HG02610 (cell line): ENCODE data around the gene PDZRN3.
"Not testable (repeated sequence)": the region's sequence is repeated elsewhere in the genome, so short reads cannot be mapped to it uniquely, and the experiment has no call there.

ENCODE experiments used
- ATAC-seq: cut with Tn5 transposase; IDR thresholded peaks from one replicate; pipeline ENCODE4 v1.9.1; 2021; ENCODE audit warnings: mild to moderate bottlenecking, moderate library complexity; ENCODE audit not compliant: unreplicated experiment

PDZRN3 gene

DNA sequence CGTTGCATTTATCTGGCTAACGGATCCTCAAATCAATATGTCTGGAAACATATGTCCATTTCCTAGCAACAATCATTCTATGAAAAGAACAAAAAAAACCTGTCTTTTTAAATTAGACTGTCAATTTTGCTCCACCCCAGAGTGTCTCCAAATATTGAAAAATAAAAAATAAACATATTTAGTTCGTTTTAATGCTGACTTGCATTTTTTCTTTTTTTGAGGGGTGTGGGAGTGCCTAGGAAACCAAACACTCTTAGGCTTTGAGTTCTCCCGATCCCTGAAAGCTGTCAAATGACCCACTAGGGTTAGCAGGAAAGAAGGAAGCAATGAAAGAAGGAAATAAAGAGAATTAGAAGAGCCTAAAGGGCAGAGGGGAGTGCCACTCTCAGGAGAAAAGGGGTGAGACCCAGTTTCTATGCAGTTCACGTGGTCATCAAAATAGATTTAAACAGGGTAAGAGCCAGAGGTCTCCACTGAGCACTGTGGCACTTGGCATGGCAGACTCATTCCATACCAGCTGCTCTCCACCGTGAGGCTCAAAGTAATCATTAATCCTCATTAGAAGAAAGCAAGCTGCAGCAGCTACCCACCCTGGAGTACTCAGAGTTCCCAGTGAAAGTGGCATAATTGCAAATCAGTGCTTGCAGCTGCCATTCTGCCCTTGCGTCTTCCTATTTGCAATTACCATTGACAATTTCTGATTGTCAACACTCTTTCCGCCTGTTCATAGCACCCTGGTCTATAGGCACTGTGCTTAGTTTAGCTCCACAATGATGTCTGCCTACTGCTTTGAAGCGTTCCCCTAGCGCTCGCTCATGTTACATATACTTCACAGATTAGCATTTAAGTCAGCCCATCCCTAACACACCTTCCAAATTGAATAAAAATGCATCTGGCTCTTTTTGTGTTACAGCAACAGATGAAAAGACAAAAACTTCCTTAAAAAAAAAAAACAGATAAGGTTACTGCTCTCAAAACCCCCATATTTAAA, 32.3 kb downstream of the PDZRN3 start:
- ATAC-seq = no peak

DNA sequence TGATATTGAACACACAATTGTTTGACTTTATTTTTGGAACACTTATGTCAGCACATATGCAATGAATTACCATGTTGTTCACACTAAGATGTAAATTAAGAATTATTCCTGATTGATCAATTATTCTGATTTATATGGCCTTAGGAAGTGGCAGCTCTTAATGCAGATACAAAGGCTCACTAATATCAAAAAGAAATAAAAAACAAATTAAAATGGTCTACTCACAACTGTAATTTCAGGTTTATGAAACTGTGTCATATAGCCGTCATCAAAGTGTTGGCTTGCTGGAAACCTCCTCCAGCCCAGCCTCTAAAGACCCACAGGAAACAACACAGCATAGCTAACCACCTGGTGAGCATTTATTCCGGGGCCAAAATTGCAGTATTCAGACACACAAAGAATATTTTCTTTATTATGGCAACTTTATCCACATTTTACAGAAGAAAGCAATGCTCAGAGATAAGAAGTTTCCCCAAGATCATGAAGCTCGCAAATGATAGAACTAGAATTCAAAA, 33.4 kb downstream of the PDZRN3 start:
- ATAC-seq = no peak

DNA sequence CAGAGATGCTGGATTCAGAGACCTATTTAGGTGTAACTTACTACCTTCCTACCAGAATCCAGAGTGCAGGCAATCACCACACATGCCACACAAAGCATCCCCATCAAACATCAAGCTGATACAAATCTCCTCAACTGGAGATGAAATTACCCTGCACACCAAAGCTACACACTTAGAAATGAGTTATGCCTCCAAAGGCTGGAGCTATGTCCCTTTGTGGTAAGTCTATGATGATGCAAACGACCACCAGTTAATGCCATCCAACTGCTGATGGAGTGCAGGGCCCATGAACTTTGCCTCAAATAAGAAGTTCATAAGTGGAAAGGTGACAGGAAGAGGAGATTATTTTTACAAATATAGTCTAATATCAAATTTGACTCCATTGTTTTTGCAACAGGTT, 38.1 kb downstream of the PDZRN3 start:
- no peak for ATAC-seq

DNA sequence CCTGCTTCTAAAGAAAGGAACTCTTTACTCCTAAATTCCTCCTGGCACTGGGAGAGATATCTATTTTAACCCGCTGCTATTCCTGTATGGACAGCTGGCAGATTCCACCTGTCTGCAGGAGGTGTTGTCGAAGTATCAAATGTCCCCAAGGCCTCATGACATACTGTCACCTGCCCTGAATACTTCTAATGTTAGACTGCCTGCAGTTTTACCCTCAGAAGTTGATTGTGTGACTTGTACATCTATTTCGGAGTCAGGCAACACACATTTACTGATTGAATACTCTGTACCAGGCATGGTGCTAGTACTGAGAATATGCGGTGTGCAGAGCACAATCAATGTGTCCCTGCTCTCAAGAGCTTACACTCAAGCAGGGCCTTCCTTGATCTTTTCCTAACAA, 38.6 kb downstream of the PDZRN3 start:
- no peak for ATAC-seq

DNA sequence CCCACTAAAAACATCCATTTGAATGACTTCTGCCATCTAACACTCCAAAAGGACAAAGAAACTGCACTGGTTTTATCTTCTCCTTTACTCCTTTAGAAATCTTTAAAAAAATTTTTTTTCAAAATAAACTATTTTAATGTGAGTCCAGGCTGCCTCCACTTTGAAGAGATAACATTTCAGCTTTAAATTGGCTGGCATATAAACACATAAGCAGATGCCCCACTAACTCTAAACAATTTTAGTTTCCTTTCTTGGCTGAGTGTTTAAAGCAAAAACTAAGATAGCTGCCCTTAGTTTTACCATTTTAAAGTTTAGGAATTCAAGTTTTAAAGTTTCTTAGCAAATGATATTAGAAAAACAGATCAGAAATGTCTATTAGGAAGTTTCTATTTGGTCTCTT, 39.9 kb downstream of the PDZRN3 start:
- ATAC-seq = no peak

DNA sequence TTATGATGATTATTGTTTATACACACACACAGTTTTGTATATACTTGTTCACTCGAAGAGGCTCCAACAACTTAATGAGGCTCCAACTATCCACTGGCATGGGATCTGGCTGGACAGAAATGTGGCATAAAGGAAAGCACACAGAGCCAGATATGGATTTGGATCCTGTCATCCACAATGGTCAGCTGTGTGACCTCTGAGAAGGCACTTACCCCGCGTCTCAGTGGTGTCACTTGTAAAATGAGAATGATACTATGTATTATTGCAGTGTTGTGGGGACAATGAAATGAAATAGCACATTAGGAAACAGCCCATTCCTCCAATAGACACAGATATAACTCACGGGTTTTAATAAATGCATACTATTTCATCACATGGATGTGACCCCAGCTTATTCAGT, 42.2 kb downstream of the PDZRN3 start:
- ATAC-seq = no peak

DNA sequence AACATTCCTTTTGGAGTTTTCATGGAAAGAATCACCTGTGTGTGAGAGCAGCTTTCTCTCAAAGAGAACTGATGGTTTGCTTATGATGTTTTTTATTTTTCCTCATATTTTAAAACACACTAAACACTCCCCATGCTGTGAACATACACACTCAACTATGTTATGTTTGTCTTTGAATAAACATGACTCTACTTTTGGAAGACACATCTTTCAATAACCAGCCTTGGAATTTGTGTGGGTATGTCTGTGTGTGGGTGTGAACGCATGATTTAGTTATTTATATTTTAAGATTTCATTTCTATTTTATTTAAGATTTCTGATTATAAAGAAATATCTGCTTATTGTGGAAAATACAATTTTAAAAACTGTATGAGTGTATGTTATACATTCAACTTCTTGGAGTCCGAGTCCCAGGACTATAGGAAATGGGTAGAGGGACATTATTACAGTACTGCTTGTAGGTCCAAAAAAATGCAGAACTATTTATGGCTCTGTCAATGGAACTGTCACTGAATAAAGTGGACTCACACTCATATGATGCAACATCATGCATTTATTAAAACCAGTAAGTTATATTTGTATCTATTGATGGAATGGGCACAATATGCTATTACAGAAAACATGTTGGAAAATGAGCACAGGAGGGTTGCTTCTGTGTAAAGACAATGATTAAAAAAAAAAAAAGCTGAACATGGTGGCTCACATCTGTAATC, 43.5 kb downstream of the PDZRN3 start:
- no peak for ATAC-seq

DNA sequence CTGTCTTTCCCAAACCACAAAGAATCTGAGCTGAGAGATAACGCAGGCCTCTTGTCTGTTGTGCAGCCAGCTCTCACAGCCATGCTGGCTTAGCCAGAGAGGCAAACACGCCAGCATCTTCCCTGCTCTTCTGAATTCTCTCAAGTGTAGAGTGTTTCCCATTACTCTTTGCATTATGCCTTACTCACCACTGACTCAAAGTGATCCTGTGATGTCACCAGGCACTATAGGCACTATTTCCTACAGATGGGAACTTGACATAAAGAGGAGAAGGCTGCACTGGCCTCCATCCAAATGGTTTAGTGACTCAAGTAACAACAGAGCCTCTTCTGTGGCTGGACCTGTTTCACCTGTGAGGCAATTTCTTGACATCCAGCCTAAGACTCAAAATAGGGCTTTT, 44.4 kb downstream of the PDZRN3 start:
- no peak for ATAC-seq

DNA sequence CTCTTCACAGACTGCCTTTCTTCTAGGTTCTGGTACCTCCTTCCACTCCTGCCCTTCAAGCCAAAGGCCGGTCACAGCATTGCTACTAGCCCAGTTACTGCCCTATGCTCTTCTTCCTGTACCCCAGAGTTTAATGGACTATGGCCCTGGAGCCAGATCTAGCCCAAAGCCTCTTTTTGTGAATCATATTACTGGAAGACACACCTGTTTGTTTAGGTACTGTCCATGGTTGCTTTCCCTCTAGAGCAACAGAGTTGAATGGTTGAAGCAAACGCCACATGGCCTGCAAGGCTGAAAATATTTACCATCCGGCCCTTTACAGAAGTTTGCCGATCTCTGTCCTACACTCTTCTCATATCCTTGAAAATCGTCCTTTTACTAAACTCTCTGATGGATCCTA, 47.0 kb downstream of the PDZRN3 start:
- no peak for ATAC-seq

DNA sequence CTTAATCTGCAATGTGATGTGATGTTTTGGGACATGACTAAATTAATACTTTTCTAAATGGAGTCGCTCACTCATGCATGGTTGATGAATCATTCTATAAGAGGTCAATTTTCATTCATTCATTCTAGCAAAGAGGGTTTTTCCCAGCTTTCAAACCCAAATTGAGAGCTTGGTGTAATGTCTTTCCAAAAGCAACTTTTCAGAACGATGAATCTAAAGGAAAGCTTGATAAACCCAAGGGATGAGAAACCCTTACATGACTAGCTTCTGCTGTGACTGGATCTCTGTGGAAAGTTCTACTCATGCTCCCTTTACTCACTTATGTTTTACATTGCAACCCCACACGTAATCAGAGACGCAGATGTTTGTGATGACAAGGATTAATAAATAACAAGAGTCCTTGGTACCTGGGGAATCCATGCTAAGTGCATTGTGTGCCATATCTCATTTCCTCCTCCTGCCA, 47.7 kb downstream of the PDZRN3 start:
- ATAC-seq = no peak

DNA sequence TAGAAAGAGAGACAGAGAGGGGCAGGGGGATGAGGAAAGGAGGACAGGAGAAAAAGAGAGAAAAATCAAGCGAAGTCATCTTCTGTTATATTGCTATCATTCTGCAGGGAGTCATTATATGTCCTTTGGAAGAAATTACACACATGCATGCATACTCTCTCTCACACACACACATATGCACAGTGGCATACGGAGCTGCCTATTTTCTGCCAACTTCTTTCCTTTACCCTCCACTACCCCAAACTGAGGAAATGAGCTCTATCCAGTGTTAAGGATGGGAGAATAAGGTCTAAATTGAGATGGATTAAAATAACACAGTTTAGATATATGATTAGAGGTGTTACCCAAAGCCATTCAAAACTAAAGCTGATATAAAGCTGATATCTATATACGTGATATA, 48.8 kb downstream of the PDZRN3 start:
- no peak for ATAC-seq

DNA sequence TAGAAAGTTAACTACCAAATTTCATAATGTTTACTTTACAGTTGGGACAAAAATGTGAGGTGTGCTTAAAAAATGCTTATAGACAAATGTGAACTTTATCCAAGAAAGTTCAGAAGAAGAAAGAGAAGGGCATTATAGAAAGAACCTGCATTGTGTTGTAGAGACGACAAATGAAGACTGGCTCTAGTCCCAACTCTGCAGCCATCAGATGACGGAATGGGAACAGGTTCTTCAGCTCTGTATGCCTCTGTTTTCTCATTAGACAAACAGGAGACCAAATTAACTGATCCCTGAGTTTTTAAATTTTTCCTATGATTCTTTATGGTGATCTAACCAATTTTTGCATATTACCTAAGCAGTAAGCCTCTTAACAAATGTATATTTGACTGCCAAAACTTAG, 49.2 kb downstream of the PDZRN3 start:
- no peak for ATAC-seq

DNA sequence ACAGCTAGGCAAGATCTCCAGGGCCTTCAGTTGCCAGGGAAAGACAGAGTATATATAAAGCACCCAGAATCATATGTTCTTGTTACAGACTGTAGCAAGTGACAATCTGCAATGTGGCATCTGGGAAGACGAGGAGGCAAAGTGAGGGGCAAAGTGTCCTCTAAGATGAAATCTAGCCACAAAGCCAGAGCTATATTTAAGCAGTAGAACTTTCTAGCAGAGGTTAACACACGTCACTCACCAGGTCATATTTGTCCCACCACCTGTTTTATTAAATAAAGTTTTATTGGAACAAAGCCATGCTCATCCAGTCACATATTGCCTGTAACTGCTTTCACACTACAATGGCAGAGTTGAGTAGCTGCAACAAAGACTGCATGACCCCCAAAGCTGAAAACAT, 51.5 kb downstream of the PDZRN3 start:
- ATAC-seq = no peak

DNA sequence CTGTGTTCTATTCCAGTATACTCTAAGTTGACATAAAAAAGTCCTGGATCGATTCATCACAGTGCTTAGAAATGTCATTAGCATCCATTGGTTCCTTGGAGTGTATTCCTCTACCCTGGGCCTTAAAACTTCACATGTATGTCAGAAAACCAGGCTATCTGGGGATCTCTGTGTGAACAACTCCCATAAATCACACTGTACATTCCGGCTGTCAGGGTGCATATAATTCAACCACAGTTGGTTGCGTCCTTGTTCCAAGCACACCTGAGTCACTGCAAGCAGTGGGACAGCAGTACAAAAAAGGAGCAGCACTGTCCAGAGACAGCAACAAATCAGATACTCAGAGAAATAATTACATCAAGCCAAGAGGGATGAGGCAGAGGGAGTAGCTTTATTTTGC, 52.4 kb downstream of the PDZRN3 start:
- no peak for ATAC-seq

DNA sequence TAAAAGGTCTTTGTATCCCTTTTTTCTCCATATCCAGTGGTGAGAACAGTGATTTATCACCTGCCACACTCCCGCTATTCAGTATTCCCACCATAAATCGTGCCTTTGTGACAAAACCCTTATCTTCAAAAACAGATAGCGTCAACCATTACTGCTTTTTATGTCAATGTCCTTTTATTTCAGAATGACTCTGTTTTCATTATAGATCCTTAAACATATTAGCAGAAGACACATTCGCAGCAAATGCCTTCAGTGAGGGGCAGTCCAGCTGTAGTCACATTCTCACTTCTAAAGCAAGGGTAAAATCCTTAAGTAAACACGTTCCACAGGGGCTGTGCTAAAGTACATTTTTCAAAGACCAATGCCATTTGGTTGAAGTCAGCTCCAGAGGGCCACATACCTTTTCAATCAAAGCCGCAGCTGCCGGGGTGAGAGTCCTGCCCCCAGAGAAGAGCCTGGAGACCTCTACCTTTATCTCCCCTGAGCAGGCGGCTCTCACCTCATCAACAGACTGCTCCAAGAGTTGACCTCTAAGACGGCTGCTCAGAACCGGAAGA, 53.4 kb downstream of the PDZRN3 start:
- ATAC-seq = no peak

DNA sequence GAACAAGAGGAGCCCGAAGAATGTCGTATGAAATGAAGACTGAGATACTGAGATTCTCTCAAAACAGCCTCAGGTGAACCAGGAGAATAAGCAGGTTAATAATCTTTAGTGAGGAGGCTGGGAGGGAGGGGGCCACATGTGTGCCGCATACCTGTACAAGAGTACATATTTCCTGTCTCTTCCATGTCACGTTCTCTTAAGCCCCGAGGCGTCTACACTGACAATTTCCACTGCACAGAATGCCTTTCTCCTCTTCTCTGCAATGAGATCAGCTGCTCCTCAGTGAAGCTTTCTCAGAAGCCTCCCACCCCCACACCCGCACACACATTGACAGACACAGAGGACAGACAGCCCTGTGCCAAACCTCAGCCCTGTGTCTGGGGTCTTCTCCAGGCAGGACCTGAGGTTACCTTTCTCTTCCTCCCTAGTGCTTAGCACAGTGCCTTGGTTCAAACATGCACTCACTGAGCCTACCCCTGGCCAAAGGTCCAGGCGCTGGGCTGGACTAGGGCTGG, 55.4 kb downstream of the PDZRN3 start:
- ATAC-seq = no peak

DNA sequence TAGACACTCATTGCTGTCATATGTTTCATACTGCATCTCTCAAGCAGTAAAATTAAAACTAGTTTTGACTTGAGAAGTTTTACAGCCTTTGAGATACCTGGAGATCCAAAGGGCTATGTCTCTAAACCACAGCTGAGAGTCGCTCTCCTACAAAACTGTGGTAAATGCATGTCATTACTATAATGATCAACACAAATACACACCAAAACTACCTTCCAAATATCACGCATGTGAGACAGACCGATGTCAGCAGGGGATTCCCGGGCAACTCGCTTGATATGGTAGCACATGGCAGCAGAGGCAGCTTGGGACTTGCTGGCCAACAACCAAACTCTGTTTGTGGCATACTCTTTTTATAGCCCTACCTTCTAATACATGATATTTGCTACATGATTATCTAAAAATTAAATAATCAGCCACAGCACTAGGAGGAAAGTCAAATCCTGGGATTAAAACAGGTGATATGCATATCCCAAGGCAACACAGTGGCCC, 56.3 kb downstream of the PDZRN3 start:
- no peak for ATAC-seq

DNA sequence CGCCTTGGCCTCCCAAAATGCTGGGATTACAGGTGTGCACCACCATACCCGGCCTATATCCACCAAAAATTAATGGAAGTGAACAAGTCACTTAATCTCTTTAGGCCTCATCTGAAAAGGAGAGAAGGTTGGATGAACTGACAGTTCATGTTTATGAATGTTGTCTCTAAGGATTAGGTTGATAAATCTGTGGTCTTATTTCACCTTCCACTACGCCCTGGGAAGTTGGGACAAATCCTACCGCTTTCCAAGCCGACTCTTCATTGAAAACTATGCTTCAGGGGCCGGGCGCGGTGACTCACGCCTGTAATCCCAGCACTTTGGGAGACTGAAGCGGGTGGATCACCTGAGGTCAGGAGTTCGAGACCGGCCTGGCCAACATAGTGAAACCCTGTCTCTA, 59.4 kb downstream of the PDZRN3 start:
- not testable (repeated sequence) for ATAC-seq

DNA sequence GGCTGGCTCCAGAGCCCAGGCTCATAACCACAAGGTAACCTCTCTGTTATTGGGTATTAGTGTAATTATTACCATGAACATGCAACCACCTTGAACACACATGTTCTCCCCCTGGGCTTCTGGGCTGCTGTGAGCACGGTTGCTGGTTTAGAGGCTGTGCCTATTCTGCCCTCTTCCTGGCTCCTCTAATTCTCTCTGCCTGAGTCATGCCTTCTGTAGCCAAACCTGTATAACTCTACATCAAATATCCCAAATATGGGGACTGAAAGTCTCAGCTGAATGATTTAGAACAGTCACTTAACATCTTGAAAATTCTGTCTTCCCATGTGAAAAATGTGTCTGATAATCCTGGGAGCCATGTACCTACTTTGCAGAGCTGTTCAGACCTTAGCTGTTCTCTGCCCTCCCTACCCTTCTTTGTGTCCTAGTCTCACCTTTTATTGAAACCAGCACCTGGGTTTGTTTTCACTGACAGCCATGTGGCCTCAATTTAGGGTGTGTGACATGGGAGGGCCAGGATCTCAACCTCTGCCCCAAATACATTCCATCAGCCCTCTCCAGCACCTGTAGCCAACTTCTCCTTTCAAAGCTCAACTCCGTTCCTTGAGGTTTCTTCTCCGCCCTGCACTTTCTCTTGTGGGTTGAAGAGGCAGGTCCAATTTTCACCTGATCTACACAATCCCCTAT, 60.7 kb downstream of the PDZRN3 start:
- ATAC-seq = no peak

DNA sequence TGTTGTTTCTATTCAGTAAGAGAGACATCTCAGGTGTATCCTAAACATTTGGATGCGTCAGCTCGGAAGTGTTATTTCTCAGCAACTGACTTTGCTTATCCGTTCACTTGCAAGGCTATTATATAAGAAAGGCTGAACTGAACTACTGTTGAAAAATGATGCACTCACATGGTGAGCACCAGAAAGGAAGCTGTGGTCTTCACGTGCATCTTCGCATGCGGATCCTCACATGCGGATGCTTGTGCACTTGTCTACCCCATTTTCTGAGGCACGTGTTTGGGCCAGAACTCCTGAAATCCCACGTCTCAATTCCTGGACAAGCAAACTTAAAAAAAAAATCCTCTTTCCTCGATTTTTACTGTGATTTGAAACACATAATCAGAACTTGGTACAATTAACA, 63.2 kb downstream of the PDZRN3 start:
- ATAC-seq = no peak

DNA sequence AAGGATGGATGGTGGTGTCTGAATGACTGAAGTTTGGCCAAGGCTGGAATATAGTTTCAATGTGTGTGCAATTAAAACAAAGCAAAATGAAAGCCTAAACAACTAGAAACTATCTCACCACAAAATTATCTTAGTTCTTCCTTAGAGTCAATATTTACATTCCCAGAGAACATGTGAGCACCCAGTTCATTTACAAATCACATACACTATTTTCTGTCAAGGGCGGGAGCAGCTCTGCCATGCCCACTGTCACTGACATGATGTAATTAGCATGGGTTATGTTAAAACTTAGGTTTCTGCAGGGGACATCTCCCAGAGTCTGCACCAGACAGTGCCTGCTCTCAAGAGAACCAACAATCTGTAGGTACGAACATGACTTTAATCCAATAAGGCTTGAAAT, 65.0 kb downstream of the PDZRN3 start:
- no peak for ATAC-seq
